GM21723 (cell line): ENCODE results near the gene ARMC12.
"Not testable (repeated sequence)": the region's sequence is repeated elsewhere in the genome, so short reads cannot be mapped to it uniquely, and the experiment has no call there.

Experiments
- ATAC-seq: cut with Tn5 transposase; IDR thresholded peaks from one replicate; pipeline ENCODE4 v1.9.1; 2021; ENCODE audit warnings: mild to moderate bottlenecking, moderate library complexity; ENCODE audit not compliant: unreplicated experiment

Gene ARMC12

DNA sequence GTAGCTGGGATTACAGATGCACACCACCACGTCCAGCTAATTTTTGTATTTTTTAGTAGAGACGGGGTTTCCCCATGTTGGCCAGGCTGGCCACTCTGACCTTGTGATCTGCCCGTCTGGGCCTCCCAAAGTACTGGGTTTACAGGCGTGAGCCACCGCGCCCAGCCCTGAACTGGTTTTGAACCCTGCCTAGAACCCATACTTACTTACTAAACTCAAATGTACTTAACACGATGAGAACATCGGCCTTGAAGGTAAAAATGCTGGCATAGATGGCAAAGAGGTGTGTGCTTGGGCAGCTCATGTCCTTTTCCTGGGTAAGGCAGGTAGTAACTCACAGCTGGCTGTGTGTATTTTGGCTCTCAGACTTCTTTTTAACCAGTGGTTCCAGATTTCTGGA lies 3.2 kb upstream of the ARMC12 start:
- ATAC-seq, result no peak

DNA sequence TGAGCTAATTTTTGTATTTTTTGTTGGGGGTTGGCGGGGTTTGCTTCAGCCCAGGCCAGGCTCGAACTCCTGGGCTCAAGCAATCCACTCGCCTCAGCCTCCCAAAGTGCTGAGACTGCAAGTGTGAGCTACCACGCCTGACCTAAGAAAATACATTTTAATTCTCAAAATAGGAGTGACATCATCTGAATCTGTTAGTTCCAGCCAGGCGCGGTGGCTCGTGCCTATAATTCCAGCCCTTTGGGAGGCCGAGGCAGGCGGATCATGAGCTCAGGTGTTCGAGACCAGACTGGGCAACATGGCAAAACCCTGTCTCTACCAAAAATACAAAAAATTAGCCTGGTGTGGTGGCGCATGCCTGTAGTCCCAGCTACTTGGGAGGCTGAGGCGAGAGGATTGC lies 2.5 kb upstream of the ARMC12 start:
- ATAC-seq, result not testable (repeated sequence)

DNA sequence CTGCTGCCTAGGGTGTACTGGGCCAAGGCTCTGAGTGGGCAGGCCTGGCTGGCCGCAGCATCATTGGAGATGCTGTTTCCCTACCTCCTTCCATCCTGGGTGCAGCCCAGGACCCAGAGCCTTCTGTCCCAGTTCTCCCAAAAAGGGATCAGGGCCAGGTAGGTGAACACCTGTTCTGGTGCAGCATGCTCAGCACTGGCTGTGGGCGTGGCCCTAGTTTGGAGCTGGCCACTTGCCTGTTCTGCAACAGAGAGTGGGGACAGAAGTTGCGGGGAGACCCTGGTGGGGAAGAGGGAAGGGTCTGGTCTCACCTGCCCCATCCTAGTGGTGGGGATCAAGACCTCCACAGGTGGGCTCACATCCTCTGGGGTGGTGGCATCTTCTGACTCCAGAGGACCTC lies 1.4 kb upstream of the ARMC12 start:
- no peak for ATAC-seq

DNA sequence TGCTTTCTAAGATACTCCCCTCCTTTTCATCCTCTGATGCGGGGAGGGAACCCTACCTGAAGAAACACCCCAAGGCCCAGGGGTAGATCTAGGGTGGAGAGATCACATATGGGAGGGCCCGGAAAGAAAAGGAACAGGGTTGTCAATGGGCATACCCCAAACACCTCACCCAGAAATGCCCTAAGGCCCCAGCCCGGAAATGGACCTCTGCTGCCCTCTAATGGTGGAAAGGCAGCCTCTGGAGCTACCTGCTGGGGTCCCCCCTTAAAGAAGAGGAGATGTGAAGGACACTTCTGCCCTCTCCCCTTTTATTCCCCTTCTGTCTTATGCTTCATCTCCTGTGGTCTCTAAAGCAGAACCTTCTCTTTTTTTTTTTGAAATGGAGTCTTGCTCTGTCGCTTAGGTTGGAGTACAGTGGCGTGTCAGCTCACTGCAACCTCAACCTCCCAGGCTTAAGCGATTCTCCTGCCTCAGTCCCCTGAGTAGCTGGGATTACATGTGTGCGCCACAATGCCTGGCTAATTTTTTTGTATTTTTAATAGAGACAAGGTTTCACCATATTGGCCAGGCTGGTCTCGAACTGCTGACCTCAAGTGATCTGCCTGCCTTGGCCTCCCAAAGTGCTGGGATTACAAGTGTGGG lies 458 bp upstream of the ARMC12 start:
- no peak for ATAC-seq

DNA sequence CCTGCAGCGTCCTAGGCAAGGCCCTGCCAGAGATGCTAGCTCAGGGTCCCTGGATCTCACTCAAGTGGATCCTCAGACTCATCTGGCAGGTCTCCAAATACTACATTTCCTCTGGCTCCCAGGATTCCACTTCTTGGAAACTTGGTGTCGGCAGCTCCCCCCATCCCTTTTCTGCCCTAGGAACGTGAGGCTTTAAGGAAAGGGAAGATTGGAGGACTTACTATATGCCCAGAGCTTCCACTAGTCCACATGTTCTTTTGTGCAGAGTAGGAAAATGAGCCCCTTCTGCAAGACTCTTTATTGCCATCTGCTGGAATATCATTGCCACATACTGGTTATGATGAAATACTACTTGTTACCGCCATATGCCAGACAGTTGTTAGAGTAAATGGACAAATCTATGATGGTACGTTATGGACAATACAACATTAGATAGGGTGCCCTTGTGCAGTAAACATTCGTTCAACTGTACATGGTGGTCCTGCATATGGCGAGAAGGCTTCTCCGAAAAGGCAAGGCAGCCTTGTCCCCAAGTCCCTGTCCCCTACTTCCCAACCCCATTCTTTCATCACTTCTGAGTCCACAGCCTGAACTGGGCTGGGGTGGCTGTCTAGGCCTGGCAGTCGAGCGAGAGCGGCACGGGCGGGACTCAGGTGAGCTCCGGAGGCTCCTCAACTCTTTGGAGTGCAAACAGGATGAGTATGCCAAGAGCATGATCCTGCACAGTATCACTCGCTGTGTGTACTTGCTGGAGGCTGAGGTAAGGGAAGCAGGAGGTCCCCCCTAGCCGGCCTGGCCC lies 780 bp downstream of the ARMC12 start:
- ATAC-seq, result no peak

DNA sequence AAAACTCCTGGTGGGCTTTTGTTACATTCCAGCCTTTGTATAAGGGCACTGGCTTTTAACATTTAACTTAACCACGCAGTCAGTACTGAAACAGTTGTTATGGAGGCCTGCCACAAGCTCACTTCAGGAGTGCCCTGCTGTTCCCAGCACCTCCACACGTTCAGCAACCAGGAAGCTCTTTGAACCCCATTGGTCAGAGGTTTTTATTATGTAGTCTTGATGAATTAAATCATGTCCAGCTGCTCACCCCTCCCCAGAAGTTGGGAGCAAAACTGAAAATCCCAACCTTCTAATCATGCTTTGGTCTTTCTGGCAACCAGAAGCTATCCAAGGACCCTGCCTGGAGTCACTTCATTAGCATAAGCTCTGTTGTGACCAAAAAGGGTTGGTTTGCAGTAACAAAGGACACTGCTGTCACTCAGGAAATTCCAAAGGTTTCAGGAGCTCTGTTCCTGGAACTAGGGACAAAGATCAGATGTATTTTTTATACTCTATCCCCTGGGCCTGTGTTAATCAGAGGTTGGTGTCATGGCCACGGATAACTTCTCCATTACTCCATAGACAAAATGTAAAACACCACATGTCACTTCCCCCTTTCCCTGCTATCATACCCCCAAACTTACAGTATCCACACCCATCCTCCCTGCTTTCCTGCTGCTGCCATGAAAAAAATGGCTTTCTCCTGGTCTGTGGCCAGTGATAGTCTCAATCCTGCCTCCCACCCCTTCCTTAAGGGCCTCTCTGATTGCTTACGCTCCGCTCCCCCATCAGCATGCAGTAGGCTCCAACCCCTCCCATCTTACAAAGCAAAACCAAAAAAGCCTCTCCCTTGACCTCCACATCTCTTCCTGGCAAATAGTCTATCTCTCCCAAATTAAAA lies 3.1 kb downstream of the ARMC12 start:
- ATAC-seq, result no peak

DNA sequence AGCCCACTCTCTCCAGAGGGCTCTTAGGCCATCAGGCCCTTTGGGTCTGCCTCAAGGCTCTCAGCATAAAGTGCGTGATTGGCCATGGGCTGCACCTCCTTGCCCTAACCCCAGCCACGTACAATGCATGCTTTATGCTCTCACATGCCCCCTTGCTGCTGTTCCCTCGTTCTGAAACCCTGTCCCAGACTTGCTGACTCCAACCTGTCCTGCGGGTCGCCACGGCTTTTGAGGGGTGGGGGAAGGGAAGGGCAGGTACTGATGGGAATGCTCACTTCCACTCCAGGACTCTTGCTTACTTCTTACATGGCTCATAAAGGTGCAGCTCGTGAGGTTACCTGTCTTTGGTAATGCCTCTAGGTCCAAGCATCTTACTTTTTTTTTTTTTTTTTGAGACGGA lies 6.0 kb downstream of the ARMC12 start:
- no peak for ATAC-seq

DNA sequence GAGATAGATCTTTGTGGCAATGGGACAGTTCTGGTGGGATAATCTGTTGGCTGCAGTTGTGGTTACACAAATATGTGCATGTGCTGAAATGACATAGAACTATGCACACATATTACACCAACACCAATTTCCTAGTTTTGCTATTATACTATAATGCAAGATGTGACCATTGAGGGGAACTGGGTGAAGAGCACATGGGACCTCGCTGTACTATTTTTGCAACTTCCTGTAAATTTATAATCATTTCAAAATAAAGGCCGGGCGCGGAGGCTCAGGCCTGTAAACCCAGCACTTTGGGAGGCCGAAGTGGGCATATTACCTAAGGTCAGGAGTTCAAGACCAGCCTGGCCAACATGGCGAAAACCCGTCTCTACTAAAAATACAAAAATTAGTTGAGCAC lies 8.7 kb downstream of the ARMC12 start:
- no peak for ATAC-seq

DNA sequence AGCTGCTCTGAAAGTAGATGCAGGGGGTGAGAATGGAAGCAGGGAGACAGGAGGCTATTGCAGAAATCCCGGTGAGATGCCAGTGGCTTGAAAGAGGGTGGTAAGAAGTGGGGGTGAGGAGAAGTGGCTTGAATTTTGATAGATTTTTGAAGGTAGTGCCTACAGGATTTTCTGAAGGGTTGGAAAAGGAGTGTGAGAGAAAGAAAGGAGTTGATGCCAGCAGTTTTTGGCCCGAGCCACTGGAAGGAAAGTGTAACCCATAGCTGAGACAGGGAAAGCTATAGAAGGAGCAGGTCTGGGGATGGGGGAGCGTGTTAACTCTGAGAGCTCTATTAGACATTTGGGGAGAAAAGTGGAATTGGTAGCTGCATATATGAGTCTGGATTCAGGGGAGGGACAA lies 9.7 kb downstream of the ARMC12 start:
- ATAC-seq, result no peak

DNA sequence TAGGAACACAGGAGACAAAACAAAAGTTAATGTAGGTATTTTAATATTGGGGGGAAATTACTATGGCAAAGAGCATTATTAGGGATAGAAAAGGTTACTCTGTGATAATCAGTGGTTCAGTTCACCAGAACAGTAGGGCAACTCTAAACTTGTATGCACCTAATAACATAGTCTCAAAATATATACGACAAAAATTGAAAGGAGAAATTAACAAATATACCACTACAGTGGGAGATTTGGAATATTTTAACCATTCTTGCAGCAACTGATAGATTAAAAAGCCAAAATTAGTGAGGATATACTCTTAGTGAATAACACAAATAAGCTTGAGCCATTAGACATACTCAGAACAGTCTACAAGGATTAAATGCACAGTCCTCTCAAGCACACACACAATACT lies 11.0 kb downstream of the ARMC12 start:
- ATAC-seq, result no peak

DNA sequence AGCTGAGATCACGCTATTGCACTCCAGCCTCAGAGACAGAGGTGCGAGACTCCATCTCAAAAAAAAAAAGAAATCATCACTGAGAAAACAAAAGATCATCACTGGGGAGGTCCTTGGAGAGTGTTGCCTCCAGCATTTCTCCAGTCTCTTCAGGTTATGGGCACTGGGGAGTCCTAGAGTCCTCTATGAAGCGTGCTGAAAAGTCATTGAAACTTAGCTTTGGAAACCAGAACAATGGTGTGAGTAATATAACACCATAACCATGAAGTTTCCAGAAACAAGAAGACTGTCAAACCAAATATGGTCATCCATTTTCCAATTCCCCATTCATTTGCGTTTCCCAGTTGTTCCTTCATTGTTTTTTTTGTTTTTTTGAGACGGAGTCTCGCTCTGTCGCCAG lies 13.7 kb downstream of the ARMC12 start:
- no peak for ATAC-seq

DNA sequence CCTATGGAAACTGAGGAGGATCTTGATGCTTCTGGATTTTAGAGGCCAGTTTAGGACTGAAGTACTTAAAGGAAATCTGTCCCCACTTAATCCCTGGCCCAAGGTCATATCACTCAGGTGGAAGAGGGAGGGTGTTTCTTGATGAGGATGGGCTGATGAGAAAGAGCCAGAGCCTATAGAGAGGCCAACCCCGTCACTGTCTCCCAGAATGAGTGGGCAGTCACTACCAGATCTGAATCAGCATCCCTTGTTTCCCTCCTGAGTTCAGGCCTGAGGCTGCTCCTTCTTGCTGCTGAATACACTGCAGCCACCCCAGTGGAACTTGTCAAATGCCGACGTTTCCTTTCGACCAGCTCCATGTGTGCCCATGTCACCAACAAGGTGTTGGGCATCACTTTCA lies 14.8 kb downstream of the ARMC12 start:
- no peak for ATAC-seq

DNA sequence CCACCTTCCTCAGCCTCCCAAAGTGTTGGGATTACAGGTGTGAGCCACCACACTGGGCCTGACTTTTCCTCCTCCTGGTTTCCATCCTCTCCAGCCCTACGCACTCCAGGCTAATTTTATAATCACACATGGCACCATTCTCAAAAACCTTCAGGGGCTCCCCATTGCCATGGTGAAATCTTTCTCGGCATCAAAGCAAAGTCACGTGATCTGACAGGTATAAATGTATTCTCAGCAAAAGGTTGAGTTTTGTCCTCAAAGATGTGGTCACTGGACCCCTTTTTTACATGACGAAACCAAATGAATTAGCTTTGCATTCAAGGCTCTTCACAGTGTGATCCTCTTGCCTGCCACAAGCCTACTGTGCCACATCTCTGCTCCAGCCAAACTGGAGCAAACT lies 15.5 kb downstream of the ARMC12 start:
- ATAC-seq, result no peak

DNA sequence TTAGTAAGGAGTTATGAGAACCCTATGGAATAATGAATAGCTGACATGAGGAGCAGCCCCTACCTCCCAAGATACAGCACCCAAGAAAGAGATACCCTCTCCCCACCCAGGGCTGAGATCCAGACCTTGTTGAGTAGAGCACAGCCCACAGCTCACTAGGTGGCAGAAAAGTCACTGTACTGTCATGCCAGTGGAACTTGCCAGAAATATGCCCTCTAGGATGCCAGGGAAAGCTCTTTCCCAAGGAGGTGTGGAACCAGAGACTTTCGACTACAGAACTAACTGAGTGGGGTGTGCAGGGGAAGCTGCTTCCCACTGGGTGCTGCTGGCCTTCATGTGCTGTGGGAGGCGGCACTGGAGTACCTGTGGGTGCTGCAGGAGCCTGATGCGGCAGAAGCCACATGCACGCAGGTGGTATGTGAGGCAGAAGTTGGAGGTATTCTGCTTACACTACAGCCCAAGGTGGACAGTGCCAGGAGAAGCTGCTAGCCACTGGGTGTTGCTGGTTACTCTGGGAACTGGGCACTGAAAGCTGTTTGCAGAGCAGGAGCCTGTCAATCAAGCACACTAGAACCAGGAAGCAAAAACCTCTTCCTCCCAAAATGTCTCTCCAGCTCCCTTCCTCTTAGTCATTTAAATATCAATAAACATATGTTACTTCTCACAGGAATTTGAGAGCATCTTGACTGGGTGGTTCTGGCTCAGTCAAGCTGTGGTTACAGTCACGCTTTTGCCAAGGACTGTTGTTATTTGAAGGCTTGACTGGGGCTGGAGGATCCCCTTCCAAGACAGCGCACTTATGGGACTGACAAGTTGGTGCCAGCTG lies 17.8 kb downstream of the ARMC12 start:
- ATAC-seq, result no peak

DNA sequence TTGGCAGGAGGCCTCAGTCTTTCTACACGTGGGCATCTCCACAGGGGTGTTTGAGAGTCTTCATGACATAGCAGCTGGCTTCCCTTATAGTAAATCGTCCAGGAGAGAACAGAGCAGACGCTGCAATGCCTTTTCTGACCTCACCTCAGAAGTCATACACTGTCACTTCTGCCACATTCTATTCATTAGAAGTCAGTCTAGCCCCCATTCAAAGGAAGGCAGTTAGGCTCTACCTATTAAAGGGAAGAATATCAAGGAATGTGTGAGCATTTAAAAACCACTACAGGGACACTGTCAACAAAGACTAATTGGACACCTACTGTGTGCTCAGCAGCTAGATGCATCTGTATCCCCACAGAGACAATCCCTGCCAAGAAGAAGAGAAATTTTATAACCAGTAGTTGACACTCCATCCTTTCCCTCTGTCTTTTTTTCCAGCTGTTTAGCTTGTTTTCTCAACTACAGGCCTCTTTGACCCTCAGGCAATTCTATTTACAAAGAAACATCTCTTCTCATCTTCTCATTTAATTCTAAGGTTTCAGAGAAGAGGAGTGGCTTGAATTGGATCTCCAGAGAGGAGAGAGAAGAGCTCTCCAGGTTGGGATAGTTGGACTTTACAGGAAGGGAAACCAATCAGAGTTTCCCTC lies 18.6 kb downstream of the ARMC12 start:
- ATAC-seq, result no peak

DNA sequence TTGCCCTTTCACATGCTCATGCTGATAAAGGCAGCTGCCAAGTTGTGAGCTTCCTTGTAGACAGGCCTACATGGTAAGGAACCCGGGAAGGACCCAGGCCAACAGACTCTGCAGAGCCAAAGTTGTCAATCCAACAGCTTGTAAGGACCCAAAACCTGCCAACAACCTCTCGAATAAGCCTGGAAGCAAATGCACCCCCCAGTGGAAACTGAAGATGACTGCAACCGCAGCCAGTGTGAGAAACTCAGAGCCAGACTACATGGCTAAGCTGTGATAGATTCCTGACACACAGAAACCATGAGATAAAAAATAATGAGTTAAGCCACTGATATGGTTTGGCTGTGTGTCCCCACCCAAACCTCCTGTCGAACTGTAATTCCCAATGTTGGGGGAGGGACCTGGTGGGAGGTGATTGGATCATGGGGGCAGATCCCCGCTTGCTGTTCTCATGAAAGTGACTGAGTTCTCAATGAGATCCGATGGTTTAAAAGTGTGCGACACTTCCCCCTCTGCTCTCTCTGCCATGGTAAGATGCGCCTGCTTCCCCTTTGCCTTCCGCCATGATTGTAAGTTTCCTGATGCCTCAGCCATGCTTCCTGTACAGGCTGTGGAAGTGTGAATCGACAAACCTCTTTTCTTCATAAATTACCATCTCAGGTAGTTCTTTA lies 20.8 kb downstream of the ARMC12 start:
- no peak for ATAC-seq

DNA sequence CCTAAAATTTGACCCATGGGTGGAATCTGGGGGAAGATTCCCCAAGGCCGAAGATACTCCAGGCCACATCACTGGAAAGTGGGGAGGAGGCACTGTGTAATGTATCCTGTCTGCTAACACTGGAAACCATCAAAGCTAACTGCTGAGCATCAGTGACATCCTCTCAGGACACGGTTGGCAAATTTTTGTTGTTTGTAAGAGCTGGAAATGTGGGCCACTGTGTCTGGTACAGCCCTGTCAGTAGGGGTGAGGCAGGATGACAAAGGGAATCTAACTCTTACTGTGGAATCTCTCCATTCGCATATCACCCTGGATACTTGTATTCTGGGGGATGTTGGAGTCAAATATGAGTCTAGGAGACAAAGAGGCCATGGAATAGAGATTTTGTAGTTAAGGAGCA lies 22.6 kb downstream of the ARMC12 start:
- ATAC-seq, result no peak

DNA sequence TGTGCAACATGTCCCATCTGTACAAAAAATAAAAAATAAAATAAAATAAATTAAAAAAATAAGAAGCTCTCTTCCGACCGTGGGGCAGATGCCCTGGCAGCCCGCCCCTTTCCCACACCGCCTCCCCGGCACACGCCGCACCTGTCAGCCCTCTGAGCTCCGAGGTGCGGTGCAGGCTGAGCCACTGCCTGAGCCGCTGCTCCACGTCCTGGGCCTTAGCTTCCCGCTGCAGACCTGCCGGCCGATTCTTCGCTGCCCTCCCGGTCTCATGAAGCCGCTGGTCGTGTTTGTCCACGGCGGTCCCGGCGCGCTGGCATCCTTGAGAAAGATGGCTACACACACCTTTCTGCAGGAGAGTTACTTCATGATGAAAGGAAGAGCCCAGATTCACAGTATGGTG lies 28.9 kb downstream of the ARMC12 start:
- no peak for ATAC-seq

DNA sequence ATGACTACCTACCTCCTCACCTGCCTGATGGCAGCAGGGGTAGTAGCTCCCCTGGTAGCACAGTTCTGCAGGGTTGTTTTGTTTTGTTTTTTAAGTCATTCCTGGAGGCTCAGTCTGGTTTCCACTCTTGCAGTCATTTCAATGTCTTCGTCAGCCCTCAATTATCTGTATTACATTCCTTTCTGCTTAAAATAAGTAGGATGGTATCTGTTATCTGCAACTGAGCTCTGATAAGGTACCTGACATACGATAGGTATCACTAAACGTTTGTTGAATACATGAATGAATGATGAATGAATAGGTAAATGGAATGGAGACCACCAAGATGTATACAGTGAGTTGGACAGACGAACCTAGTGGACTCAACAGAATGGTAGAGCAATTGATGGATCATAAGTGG lies 32.4 kb downstream of the ARMC12 start:
- ATAC-seq, result no peak

DNA sequence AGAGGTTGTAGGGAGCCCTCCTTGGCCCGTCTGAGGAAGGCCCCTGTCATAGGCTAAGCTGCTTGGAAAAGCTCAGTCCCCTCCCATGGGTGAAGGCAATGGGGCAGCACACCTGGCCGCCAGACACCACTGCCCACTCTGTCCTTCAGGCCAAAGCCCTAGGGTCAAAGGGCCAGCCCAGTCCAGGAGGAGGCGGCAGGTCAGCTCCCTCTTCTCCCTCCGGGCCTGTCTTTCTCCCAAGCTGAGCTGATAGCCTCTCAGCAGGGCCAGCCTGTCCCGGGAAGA lies 34.5 kb downstream of the ARMC12 start:
- ATAC-seq, result no peak
